Neural progenitor cell (in vitro differentiated cells): ENCODE data around the gene RSPO4. TPM values are rescaled to one million over a fixed set of nuclear protein-coding genes. Genes with fewer than 3 reads are reported as not detected.
A peak's percentile ranks its signal among the peaks of the same experiment; 100 is the strongest.

Source experiments
- DNase-seq: peaks from one replicate; pipeline ENCODE4 v3.0.0-alpha.2; 2016; ENCODE audit warnings: low spot score
- H2AFZ ChIP-seq: fragments of 200-600 bp; sonication (generic); replicated peaks from 2 replicates; pipeline ENCODE4 v1.6.1; 2016; ENCODE audit warnings: antibody characterized with exemption
- H3F3A ChIP-seq: fragments of 200-600 bp; sonication (generic); 2 replicates; pipeline ENCODE4 v1.6.1; 2016; ENCODE audit warnings: antibody characterized with exemption, low read depth
- H3K27ac ChIP-seq: fragments of 200-600 bp; sonication (generic); 2 replicates; pipeline ENCODE4 v1.5.1; 2016; ENCODE audit warnings: mild to moderate bottlenecking
- H3K27me3 ChIP-seq: fragments of 200-600 bp; sonication (generic); 2 replicates; pipeline ENCODE4 v1.6.1; 2016; ENCODE audit warnings: mild to moderate bottlenecking, moderate library complexity
- H3K36me3 ChIP-seq: fragments of 200-600 bp; sonication (generic); 2 replicates; pipeline ENCODE4 v1.5.1; 2016
- H3K4me1 ChIP-seq: fragments of 200-600 bp; sonication (generic); 2 replicates; pipeline ENCODE4 v1.6.1; 2016; ENCODE audit warnings: mixed run types
- H3K4me2 ChIP-seq: fragments of 200-600 bp; sonication (generic); 2 replicates; pipeline ENCODE4 v1.6.1; 2016
- H3K4me3 ChIP-seq: fragments of 200-600 bp; sonication (generic); 2 replicates; pipeline ENCODE4 v1.5.1; 2016
- H3K79me2 ChIP-seq: fragments of 200-600 bp; sonication (generic); 2 replicates; pipeline ENCODE4 v1.6.1; 2016; ENCODE audit warnings: low read depth
- H3K9ac ChIP-seq: fragments of 200-600 bp; sonication (generic); 2 replicates; pipeline ENCODE4 v1.6.1; 2016
- H3K9me3 ChIP-seq: fragments of 200-600 bp; sonication (generic); 2 replicates; pipeline ENCODE4 v1.5.1; 2016; ENCODE audit warnings: low read depth
- H4K20me1 ChIP-seq: fragments of 200-600 bp; sonication (generic); 2 replicates; pipeline ENCODE4 v1.6.1; 2016; ENCODE audit warnings: low read depth
- H3K27ac Mint-ChIP-seq: 3 replicates; pipeline ENCODE4 v1.8.0; 2021; ENCODE audit warnings: mixed read lengths
- H3K27me3 Mint-ChIP-seq: 2 replicates; pipeline ENCODE4 v1.8.0; 2022; ENCODE audit warnings: low read depth, mild to moderate bottlenecking, inconsistent platforms, moderate library complexity, mixed read lengths; ENCODE audit not compliant: insufficient read depth
- H3K36me3 Mint-ChIP-seq: 3 replicates; pipeline ENCODE4 v1.8.0; 2021; ENCODE audit warnings: mixed read lengths
- H3K4me1 Mint-ChIP-seq: 3 replicates; pipeline ENCODE4 v1.8.0; 2021; ENCODE audit warnings: mixed read lengths
- H3K4me3 Mint-ChIP-seq: 3 replicates; pipeline ENCODE4 v1.8.0; 2021; ENCODE audit warnings: mild to moderate bottlenecking, moderate library complexity, mixed read lengths
- H3K9me3 Mint-ChIP-seq: 3 replicates; pipeline ENCODE4 v1.8.0; 2020; ENCODE audit warnings: mixed read lengths
- CTCF ChIP-seq: fragments of 200-600 bp; sonication (generic); IDR thresholded peaks from 2 replicates; pipeline ENCODE4 v1.5.1; 2017; ENCODE audit warnings: antibody characterized with exemption, mild to moderate bottlenecking
- EZH2 ChIP-seq: fragments of 200-600 bp; sonication (generic); IDR thresholded peaks from 2 replicates; pipeline ENCODE4 v1.6.1; 2017; ENCODE audit warnings: antibody characterized with exemption, mild to moderate bottlenecking, moderate library complexity
- EZH2phosphoT487 ChIP-seq: fragments of 200-600 bp; sonication (generic); IDR thresholded peaks from 2 replicates; pipeline ENCODE4 v1.6.1; 2017; ENCODE audit warnings: antibody characterized with exemption
- total RNA-seq: library from RNA; depleted of rRNA; stranded (reverse); fragments of >200 nt; gene quantifications from 2 replicates; pipeline ENCODE4 v1.2.3, GENCODE V29; 2015; ENCODE audit warnings: low replicate concordance

The RSPO4 gene
- total RNA-seq, 1 donor from 2014 or later = 0.26 TPM

- H4K20me1 ChIP-seq = no peaks in the 10 kb centered on the region
Observed at GRCh38 chr20:953742-954141, 48.4 kb downstream of the RSPO4 start.

GRCh38 chr20:952196-952795 is 49.8 kb downstream of the RSPO4 start:
- Histone ChIP-seq H3K79me2 (no peaks in the 10 kb centered on the region), H2AFZ (no peak overlapping the region), H3F3A (no peaks in the 10 kb centered on the region), H3K27me3 (no peaks in the 10 kb centered on the region), H4K20me1 (no peaks in the 10 kb centered on the region), H3K4me3 (no peak overlapping the region), H3K9me3 (no peaks in the 10 kb centered on the region), H3K36me3 (no peaks in the 10 kb centered on the region), H3K9ac (no peak overlapping the region), H3K27ac (no peak overlapping the region), H3K4me2 (no peak overlapping the region), H3K4me1 (no peaks in the 10 kb centered on the region)
- Mint-ChIP-seq H3K4me1 (no peaks in the 10 kb centered on the region), H3K4me3 (no peak overlapping the region), H3K36me3 (no peaks in the 10 kb centered on the region), H3K9me3 (peaks cover 2% of the 10 kb centered on the region), H3K27me3 (peaks cover 12% of the 10 kb centered on the region), H3K27ac (no peak overlapping the region)
- no peak for DNase-seq
- TF ChIP-seq EZH2 (no peak), EZH2phosphoT487 (no peak), CTCF (no peak)

More at GRCh38 chr20:953742-954141, 48.4 kb downstream of the RSPO4 start:
- no peaks in the 10 kb centered on the region for H3K4me1 Mint-ChIP-seq
- no peak overlapping the region for H3K27ac ChIP-seq
- H3K36me3 ChIP-seq = no peaks in the 10 kb centered on the region
- no peaks in the 10 kb centered on the region for H3F3A ChIP-seq
- H3K9me3 ChIP-seq = no peaks in the 10 kb centered on the region
- H3K4me1 ChIP-seq = no peaks in the 10 kb centered on the region
- H3K4me2 ChIP-seq = no peak overlapping the region
- no peak overlapping the region for H3K27ac Mint-ChIP-seq
- H3K36me3 Mint-ChIP-seq = no peaks in the 10 kb centered on the region
- TF ChIP-seq EZH2phosphoT487 (no peak), CTCF (peak; percentile 44)
- no peak overlapping the region for H2AFZ ChIP-seq
- H3K27me3 ChIP-seq = no peaks in the 10 kb centered on the region
- no peak overlapping the region for H3K4me3 Mint-ChIP-seq
- H3K79me2 ChIP-seq = no peaks in the 10 kb centered on the region
- peaks cover 19% of the 10 kb centered on the region for H3K27me3 Mint-ChIP-seq
- H3K9ac ChIP-seq = no peak overlapping the region
- peaks cover 2% of the 10 kb centered on the region for H3K9me3 Mint-ChIP-seq
- no peak overlapping the region for H3K4me3 ChIP-seq
- DNase-seq = peak; percentile 43

- Histone ChIP-seq H3K36me3 (no peaks in the 10 kb centered on the region), H3F3A (no peaks in the 10 kb centered on the region), H3K4me1 (no peaks in the 10 kb centered on the region), H3K9ac (no peak overlapping the region), H3K27me3 (no peaks in the 10 kb centered on the region), H3K4me2 (no peak overlapping the region), H2AFZ (no peak overlapping the region), H4K20me1 (no peaks in the 10 kb centered on the region), H3K4me3 (no peak overlapping the region), H3K9me3 (no peaks in the 10 kb centered on the region), H3K27ac (no peak overlapping the region), H3K79me2 (no peaks in the 10 kb centered on the region)
- TF ChIP-seq EZH2phosphoT487 (no peak), EZH2 (no peak), CTCF (no peak)
- peaks cover 12% of the 10 kb centered on the region for H3K27me3 Mint-ChIP-seq
- H3K9me3 Mint-ChIP-seq = peaks cover 2% of the 10 kb centered on the region
- no peaks in the 10 kb centered on the region for H3K4me1 Mint-ChIP-seq
- no peaks in the 10 kb centered on the region for H3K36me3 Mint-ChIP-seq
- H3K27ac Mint-ChIP-seq = no peak overlapping the region
- no peak overlapping the region for H3K4me3 Mint-ChIP-seq
- no peak for DNase-seq
Observed at GRCh38 chr20:951384-952169, 50.5 kb downstream of the RSPO4 start.
